Endothelial cell (in vitro differentiated cells): ENCODE measurements around the gene KCNA4. TPM values are rescaled to one million over a fixed set of nuclear protein-coding genes. Genes with fewer than 3 reads are reported as not detected.

Experiments
- DNase-seq: peaks from one replicate; pipeline ENCODE4 v3.0.0; 2021; ENCODE audit warnings: low spot score
- H3K27ac Mint-ChIP-seq: one replicate; pipeline ENCODE4 v1.8.0; 2021; ENCODE audit warnings: mixed read lengths, inconsistent platforms; ENCODE audit not compliant: unreplicated experiment
- H3K27me3 Mint-ChIP-seq: one replicate; pipeline ENCODE4 v1.8.0; 2021; ENCODE audit warnings: mild to moderate bottlenecking, moderate library complexity, mixed read lengths, inconsistent platforms; ENCODE audit not compliant: unreplicated experiment
- H3K36me3 Mint-ChIP-seq: one replicate; pipeline ENCODE4 v1.8.0; 2021; ENCODE audit warnings: mild to moderate bottlenecking, low read depth, mixed read lengths, inconsistent platforms; ENCODE audit not compliant: unreplicated experiment
- H3K4me1 Mint-ChIP-seq: one replicate; pipeline ENCODE4 v1.8.0; 2021; ENCODE audit warnings: mild to moderate bottlenecking, mixed read lengths, inconsistent platforms; ENCODE audit not compliant: unreplicated experiment
- H3K4me3 Mint-ChIP-seq: one replicate; pipeline ENCODE4 v1.8.0; 2021; ENCODE audit warnings: mild to moderate bottlenecking, mixed read lengths, inconsistent platforms; ENCODE audit not compliant: unreplicated experiment
- H3K9me3 Mint-ChIP-seq: one replicate; pipeline ENCODE4 v1.8.0; 2021; ENCODE audit warnings: mixed read lengths, inconsistent platforms; ENCODE audit not compliant: unreplicated experiment
- total RNA-seq: library from RNA; stranded (reverse); fragmentation: NEBNext Ultra II Directional; extraction: Animal tissue kit (Norgen Biotek cat#: 25700); gene quantifications from one replicate; pipeline ENCODE4 v1.2.1, GENCODE V29; 2021; ENCODE audit not compliant: unreplicated experiment
- TF ChIP-seq, protein P1 (sequence below): fragments of 200-600 bp; sonication (generic); IDR thresholded peaks from one replicate; pipeline ENCODE4 v1.5.0; 2021; ENCODE audit warnings: antibody characterized with exemption; ENCODE audit not compliant: unreplicated experiment

Gene KCNA4
- total RNA-seq, 1 donor from 2014 or later: 0.21 TPM

DNA sequence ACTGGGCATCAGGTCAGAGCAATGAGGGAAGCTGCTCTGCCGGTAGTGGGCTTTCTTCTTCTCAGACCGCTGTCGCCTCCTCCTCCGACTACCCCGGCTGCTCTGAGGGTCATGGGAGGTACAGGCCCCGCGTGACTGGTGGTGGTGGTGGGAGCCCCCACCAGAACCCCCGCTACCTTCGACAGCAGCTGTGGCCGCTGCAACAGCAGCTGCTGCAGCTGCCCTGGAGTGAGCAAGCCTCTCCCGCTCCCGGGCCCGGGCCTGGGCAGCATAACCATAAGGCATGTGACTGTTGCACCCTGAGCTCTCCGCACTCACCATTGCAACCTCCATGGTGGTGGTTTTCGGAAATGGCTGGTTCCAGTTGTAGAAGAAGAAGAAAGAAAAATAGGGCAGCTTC lies 4.5 kb downstream of the KCNA4 start:
- Mint-ChIP-seq H3K27me3 (peaks cover 8% of the 10 kb centered on the region), H3K4me1 (no peaks in the 10 kb centered on the region), H3K9me3 (no peaks in the 10 kb centered on the region), H3K27ac (no peak overlapping the region), H3K4me3 (no peak overlapping the region), H3K36me3 (no peaks in the 10 kb centered on the region)
- no peak for DNase-seq
- TF ChIP-seq, protein P1, sequence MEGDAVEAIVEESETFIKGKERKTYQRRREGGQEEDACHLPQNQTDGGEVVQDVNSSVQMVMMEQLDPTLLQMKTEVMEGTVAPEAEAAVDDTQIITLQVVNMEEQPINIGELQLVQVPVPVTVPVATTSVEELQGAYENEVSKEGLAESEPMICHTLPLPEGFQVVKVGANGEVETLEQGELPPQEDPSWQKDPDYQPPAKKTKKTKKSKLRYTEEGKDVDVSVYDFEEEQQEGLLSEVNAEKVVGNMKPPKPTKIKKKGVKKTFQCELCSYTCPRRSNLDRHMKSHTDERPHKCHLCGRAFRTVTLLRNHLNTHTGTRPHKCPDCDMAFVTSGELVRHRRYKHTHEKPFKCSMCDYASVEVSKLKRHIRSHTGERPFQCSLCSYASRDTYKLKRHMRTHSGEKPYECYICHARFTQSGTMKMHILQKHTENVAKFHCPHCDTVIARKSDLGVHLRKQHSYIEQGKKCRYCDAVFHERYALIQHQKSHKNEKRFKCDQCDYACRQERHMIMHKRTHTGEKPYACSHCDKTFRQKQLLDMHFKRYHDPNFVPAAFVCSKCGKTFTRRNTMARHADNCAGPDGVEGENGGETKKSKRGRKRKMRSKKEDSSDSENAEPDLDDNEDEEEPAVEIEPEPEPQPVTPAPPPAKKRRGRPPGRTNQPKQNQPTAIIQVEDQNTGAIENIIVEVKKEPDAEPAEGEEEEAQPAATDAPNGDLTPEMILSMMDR: no peak

DNA sequence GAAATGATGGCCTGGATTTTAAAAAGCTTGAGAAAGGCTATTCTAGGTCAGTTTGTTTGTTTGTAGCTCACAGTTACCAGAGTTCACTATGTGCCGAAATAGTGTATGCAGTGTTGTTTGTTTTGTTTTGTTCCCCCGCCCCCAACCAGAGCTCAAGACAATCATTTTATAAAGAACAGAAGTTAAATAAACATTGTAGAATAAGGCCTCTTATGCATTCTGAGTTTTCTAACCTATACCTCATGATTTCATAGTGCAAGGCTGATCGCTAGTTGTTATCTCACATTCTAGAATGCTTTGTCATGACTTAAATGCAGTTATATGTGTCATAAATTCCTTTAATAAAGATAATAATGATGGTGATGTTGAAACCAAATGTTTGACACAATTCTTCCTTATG lies 7.8 kb downstream of the KCNA4 start:
- no peaks in the 10 kb centered on the region for H3K9me3 Mint-ChIP-seq
- H3K4me3 Mint-ChIP-seq: no peak overlapping the region
- no peaks in the 10 kb centered on the region for H3K36me3 Mint-ChIP-seq

DNA sequence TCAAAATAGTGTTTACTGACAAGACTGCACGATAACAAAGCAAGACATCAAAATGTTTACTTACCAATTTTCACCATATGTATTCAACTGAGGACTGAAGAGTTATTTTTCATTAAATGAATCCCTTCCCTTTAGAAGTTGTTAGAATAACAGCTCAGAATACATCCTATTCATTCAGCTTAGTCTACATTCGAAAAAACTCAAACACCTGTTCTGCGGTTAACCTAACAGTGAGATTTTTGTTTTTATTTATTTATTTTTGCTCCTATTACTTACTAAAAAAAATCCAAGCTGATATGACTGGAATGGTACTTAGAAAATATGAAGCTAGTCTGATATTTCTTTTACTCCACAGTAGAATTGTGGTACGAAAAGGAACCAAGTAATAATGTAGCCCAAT lies 10.0 kb downstream of the KCNA4 start:
- H3K27ac Mint-ChIP-seq: no peak overlapping the region
- H3K27me3 Mint-ChIP-seq: no peaks in the 10 kb centered on the region
- no peaks in the 10 kb centered on the region for H3K4me1 Mint-ChIP-seq
- no peaks in the 10 kb centered on the region for H3K9me3 Mint-ChIP-seq
- TF ChIP-seq, protein P1: no peak
- H3K4me3 Mint-ChIP-seq: no peak overlapping the region
- no peaks in the 10 kb centered on the region for H3K36me3 Mint-ChIP-seq
- no peak for DNase-seq

More for the DNA sequence above, 7.8 kb downstream of the KCNA4 start:
- no peaks in the 10 kb centered on the region for H3K27me3 Mint-ChIP-seq
- TF ChIP-seq, protein P1: no peak
- no peak overlapping the region for H3K27ac Mint-ChIP-seq
- H3K4me1 Mint-ChIP-seq: no peaks in the 10 kb centered on the region
- DNase-seq: no peak

DNA sequence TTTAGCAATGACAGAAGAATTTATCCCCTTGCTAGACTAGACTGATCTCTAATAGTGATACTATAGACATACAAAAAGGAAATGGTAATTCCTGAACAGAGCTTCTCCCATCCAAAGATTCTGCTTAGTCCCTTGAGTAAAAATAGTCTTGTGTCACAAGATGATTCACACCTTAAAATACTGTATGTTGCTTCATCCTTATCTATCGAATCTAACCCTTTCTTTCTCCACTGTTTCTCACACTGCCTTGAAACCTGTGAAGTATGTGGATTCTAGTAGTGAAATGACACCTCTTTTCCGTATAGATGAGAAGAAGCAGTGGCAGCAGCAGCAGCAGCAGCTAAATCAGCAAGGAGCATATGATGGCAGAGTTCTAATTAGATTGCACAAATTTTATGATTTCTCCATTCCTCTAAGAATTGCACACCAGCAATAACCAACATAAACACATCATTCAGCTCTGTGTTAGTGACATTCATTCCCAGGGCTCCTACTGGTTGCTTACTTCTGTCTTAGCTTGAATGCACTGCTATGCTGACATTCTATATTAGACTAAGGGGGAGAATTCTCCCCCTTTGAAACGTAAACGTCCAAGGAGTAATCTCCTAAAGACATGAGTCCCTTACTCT lies 14.6 kb downstream of the KCNA4 start:
- no peaks in the 10 kb centered on the region for H3K27me3 Mint-ChIP-seq
- TF ChIP-seq, protein P1: no peak
- H3K36me3 Mint-ChIP-seq: no peaks in the 10 kb centered on the region
- no peak overlapping the region for H3K4me3 Mint-ChIP-seq
- H3K27ac Mint-ChIP-seq: no peak overlapping the region
- no peaks in the 10 kb centered on the region for H3K9me3 Mint-ChIP-seq
- no peak for DNase-seq
- H3K4me1 Mint-ChIP-seq: no peaks in the 10 kb centered on the region

GRCh38 chr11:30000986-30001750 lies 15.7 kb downstream of the KCNA4 start:
- DNase-seq: no peak
- H3K9me3 Mint-ChIP-seq: no peaks in the 10 kb centered on the region
- no peaks in the 10 kb centered on the region for H3K36me3 Mint-ChIP-seq
- H3K27me3 Mint-ChIP-seq: no peaks in the 10 kb centered on the region
- no peak overlapping the region for H3K4me3 Mint-ChIP-seq
- TF ChIP-seq, protein P1: no peak
- H3K4me1 Mint-ChIP-seq: no peaks in the 10 kb centered on the region
- no peak overlapping the region for H3K27ac Mint-ChIP-seq
